Measurements from ENCODE around the gene ZFYVE28.

ZFYVE28 gene

DNA sequence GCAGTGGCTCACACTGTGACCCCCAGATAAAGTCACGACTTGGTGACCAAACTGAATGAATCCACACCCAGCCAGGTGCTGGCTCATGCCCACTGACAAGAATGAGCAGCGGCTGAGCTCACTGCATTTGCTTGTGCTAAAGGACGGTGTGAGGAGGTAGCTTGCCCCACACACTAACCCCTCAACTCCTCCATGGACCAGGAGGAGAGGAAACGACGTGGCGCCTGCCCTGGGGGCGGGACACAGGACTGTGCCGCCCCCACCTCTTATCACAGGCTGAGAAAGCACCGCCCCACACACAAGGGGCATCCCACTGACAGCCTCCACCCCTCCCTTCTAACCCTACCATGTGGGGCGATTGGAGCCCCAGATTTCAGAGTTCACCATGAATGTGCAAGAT is 43.0 kb downstream of the ZFYVE28 start:
- TF ChIP-seq, protein P1, sequence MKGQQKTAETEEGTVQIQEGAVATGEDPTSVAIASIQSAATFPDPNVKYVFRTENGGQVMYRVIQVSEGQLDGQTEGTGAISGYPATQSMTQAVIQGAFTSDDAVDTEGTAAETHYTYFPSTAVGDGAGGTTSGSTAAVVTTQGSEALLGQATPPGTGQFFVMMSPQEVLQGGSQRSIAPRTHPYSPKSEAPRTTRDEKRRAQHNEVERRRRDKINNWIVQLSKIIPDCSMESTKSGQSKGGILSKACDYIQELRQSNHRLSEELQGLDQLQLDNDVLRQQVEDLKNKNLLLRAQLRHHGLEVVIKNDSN (IDR thresholded peaks at IDR 0.05) = no peak
- TF ChIP-seq, protein P2, sequence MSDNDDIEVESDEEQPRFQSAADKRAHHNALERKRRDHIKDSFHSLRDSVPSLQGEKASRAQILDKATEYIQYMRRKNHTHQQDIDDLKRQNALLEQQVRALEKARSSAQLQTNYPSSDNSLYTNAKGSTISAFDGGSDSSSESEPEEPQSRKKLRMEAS (IDR thresholded peaks at IDR 0.05) = no peak
- TF ChIP-seq ZBTB7A (IDR thresholded peaks at IDR 0.05; ENCODE audit: low read depth) (no peak), YY1 (IDR thresholded peaks at IDR 0.05; ENCODE audit: low read depth) (no peak), TEAD4 (IDR thresholded peaks at IDR 0.05) (no peak), EP300 (IDR thresholded peaks at IDR 0.05; ENCODE audit: borderline replicate concordance) (no peak), RAD21 (IDR thresholded peaks at IDR 0.05; ENCODE audit: low read depth) (no peak)

DNA sequence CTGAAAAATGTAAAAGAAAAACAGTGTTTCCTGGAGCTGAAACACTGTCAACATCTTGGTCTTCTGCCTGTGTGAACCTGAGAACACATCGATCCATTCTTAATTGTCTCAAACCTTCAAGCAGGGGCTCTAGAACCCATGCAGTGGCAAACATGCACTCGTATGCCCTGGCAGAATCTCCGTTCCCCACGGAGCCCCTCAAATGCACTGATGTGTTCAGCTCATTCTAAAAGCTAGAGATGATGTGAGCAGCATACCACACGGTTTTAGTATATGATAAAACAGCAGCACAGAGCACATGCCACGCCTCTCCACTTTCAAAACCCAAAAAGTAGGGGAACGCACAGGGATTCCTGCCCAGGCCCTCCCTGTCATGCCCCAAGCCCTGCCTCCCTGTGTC is 44.9 kb downstream of the ZFYVE28 start:
- TF ChIP-seq RAD21 (IDR thresholded peaks at IDR 0.05; ENCODE audit: low read depth) (no peak), YY1 (IDR thresholded peaks at IDR 0.05; ENCODE audit: low read depth) (no peak), TCF12 (IDR thresholded peaks at IDR 0.05; ENCODE audit: low read depth) (no peak), ZBTB7A (IDR thresholded peaks at IDR 0.05; ENCODE audit: low read depth) (no peak), TEAD4 (IDR thresholded peaks at IDR 0.05) (no peak), TAF1 (IDR thresholded peaks at IDR 0.05; ENCODE audit: low read depth) (no peak), EP300 (IDR thresholded peaks at IDR 0.05; ENCODE audit: borderline replicate concordance) (no peak), FOXM1 (IDR thresholded peaks at IDR 0.05; ENCODE audit: borderline replicate concordance, low read depth) (no peak), CREB1 (IDR thresholded peaks at IDR 0.05; ENCODE audit: low read depth) (no peak), NFIC (IDR thresholded peaks at IDR 0.05) (no peak), EGR1 (IDR thresholded peaks at IDR 0.05) (no peak), CEBPB (IDR thresholded peaks at IDR 0.05) (no peak)
- TF ChIP-seq, protein P3, sequence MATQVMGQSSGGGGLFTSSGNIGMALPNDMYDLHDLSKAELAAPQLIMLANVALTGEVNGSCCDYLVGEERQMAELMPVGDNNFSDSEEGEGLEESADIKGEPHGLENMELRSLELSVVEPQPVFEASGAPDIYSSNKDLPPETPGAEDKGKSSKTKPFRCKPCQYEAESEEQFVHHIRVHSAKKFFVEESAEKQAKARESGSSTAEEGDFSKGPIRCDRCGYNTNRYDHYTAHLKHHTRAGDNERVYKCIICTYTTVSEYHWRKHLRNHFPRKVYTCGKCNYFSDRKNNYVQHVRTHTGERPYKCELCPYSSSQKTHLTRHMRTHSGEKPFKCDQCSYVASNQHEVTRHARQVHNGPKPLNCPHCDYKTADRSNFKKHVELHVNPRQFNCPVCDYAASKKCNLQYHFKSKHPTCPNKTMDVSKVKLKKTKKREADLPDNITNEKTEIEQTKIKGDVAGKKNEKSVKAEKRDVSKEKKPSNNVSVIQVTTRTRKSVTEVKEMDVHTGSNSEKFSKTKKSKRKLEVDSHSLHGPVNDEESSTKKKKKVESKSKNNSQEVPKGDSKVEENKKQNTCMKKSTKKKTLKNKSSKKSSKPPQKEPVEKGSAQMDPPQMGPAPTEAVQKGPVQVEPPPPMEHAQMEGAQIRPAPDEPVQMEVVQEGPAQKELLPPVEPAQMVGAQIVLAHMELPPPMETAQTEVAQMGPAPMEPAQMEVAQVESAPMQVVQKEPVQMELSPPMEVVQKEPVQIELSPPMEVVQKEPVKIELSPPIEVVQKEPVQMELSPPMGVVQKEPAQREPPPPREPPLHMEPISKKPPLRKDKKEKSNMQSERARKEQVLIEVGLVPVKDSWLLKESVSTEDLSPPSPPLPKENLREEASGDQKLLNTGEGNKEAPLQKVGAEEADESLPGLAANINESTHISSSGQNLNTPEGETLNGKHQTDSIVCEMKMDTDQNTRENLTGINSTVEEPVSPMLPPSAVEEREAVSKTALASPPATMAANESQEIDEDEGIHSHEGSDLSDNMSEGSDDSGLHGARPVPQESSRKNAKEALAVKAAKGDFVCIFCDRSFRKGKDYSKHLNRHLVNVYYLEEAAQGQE (IDR thresholded peaks at IDR 0.05; ENCODE audit: low read depth) = no peak
- TF ChIP-seq, protein P1 (IDR thresholded peaks at IDR 0.05) = no peak
- TF ChIP-seq, protein P2 (IDR thresholded peaks at IDR 0.05) = no peak

DNA sequence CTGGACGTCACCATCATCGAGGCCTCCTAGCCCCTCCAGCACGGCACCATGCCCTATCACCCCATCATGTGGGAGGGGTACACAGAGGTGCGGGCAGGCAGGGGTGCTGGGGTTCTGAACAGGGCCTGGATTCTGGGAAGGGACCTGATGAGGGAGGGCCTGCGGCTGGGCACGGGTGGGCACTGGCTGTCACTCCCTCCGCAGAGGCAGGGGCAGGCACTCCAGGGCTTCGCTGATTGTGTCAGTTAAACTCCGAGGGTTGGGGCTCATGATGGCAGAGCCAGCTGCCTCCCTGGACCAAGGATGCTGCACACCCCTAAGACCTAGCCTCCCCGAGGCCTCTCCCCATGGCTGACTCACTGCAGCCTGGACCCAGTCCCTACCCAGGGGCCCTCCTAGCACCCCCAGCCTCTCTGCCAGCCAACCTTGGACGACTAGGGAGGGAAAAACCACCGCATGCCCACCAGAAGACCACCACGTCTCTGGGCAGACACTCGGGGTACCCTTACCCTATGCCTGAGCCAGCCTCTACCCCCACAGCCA is 45.9 kb downstream of the ZFYVE28 start:
- no peak for TF ChIP-seq CREB1 (IDR thresholded peaks at IDR 0.05; ENCODE audit: low read depth)
- TF ChIP-seq, protein P1 (IDR thresholded peaks at IDR 0.05) = no peak
- TF ChIP-seq, protein P3 (IDR thresholded peaks at IDR 0.05; ENCODE audit: low read depth) = no peak
- no peak for TF ChIP-seq TAF1 (IDR thresholded peaks at IDR 0.05; ENCODE audit: low read depth)
- TF ChIP-seq TCF12 (IDR thresholded peaks at IDR 0.05; ENCODE audit: low read depth) = no peak
- no peak for TF ChIP-seq EP300 (IDR thresholded peaks at IDR 0.05; ENCODE audit: borderline replicate concordance)
- TF ChIP-seq TEAD4 (IDR thresholded peaks at IDR 0.05) = no peak
- no peak for TF ChIP-seq EGR1 (IDR thresholded peaks at IDR 0.05)
- TF ChIP-seq FOXM1 (IDR thresholded peaks at IDR 0.05; ENCODE audit: borderline replicate concordance, low read depth) = no peak
- TF ChIP-seq ZBTB7A (IDR thresholded peaks at IDR 0.05; ENCODE audit: low read depth) = no peak
- TF ChIP-seq, protein P2 (IDR thresholded peaks at IDR 0.05) = no peak
- TF ChIP-seq CEBPB (IDR thresholded peaks at IDR 0.05) = no peak
- TF ChIP-seq RAD21 (IDR thresholded peaks at IDR 0.05; ENCODE audit: low read depth) = no peak
- no peak for TF ChIP-seq YY1 (IDR thresholded peaks at IDR 0.05; ENCODE audit: low read depth)
- no peak for TF ChIP-seq NFIC (IDR thresholded peaks at IDR 0.05)

DNA sequence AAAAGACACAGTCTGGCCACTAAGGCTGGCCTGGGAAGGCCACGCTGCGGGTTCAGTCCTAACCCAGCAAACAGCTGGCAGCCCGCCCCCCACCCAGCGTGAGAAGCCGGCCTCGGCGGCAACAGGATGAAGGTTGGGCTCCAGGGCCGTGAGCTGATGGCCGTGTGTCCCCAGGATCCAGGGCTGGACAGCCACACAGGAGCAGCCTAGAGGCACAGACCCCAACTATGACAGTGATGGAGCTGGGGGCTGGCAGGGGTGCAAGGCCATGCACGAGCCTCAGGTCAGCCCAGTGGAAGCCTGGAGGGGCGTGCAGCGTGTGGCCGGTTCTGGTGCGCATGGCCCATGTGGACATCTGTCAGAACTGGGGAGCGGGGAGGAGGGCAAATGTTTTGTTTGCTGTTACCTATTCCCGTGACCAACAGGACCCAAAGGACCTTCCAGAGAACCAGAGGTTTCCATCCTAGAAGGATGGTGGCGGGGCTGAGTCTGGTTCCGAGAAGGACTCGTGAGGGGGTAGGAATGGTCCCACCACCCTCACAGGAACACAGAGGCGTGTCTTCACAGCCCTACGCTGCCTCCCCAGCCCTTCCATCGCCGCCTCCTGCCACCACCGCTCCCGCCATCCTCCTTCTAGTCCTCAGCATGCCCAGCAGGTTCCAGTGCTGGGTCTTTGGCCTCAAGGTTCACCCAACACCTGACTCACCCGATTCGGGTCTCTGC is 46.5 kb downstream of the ZFYVE28 start:
- TF ChIP-seq FOXM1 (IDR thresholded peaks at IDR 0.05; ENCODE audit: borderline replicate concordance, low read depth) (no peak), TEAD4 (IDR thresholded peaks at IDR 0.05) (no peak), ZBTB7A (IDR thresholded peaks at IDR 0.05; ENCODE audit: low read depth) (no peak), YY1 (IDR thresholded peaks at IDR 0.05; ENCODE audit: low read depth) (no peak), EGR1 (IDR thresholded peaks at IDR 0.05) (no peak), CEBPB (IDR thresholded peaks at IDR 0.05) (no peak), CREB1 (IDR thresholded peaks at IDR 0.05; ENCODE audit: low read depth) (no peak), NFIC (IDR thresholded peaks at IDR 0.05) (no peak), RAD21 (IDR thresholded peaks at IDR 0.05; ENCODE audit: low read depth) (no peak), TCF12 (IDR thresholded peaks at IDR 0.05; ENCODE audit: low read depth) (no peak), EP300 (IDR thresholded peaks at IDR 0.05; ENCODE audit: borderline replicate concordance) (no peak), TAF1 (IDR thresholded peaks at IDR 0.05; ENCODE audit: low read depth) (no peak)
- TF ChIP-seq, protein P2 (IDR thresholded peaks at IDR 0.05) = no peak
- TF ChIP-seq, protein P1 (IDR thresholded peaks at IDR 0.05) = no peak
- TF ChIP-seq, protein P3 (IDR thresholded peaks at IDR 0.05; ENCODE audit: low read depth) = no peak
